Activated CD4-positive, alpha-beta memory T cell treated with anti-CD3 and anti-CD28 coated beads, Interleukin-2, amount 10 ng/mL, durations not matched to agents 7 days and 5 days (primary cell): Measurements from ENCODE around the gene OSBPL2. TPM values are rescaled to one million over a fixed set of nuclear protein-coding genes. Genes with fewer than 3 reads are reported as not detected.

Experiments used
- CTCF ChIA-PET: fragments of 350-600 bp; sonication (Branson Sonifier 250); formaldehyde crosslinking; loops from one replicate; lab custom pipeline; 2021; ENCODE audit warnings: antibody characterized with exemption, inconsistent platforms; lab: Charles Lee
- POLR2A ChIA-PET: fragments of 350-600 bp; sonication (Branson Sonifier 250); formaldehyde crosslinking; loops from one replicate; lab custom pipeline; 2021; ENCODE audit warnings: antibody characterized with exemption; lab: Charles Lee
- DNase-seq: peaks from one replicate; pipeline ENCODE4 v3.0.0-alpha.2; 2020
- H3K27ac Mint-ChIP-seq: one replicate; pipeline ENCODE4 v1.8.0; 2021; ENCODE audit warnings: mild to moderate bottlenecking, mixed read lengths
- H3K27me3 Mint-ChIP-seq: one replicate; pipeline ENCODE4 v1.8.0; 2021; ENCODE audit warnings: mixed read lengths
- H3K36me3 Mint-ChIP-seq: one replicate; pipeline ENCODE4 v1.8.0; 2021; ENCODE audit warnings: low read depth, mixed read lengths
- H3K4me1 Mint-ChIP-seq: one replicate; pipeline ENCODE4 v1.8.0; 2021; ENCODE audit warnings: mixed read lengths
- H3K4me3 Mint-ChIP-seq: one replicate; pipeline ENCODE4 v1.8.0; 2021; ENCODE audit warnings: mild to moderate bottlenecking, mixed read lengths
- H3K9me3 Mint-ChIP-seq: one replicate; pipeline ENCODE4 v1.8.0; 2021; ENCODE audit warnings: mixed read lengths
- total RNA-seq, 2 experiments: library from RNA; stranded (reverse); gene quantifications; one replicate each; pipeline ENCODE4 v1.2.3, GENCODE V29; 2021

OSBPL2 gene
- total RNA-seq, 2 experiments from 2014 or later = 40.3 to 40.6 TPM

DNA sequence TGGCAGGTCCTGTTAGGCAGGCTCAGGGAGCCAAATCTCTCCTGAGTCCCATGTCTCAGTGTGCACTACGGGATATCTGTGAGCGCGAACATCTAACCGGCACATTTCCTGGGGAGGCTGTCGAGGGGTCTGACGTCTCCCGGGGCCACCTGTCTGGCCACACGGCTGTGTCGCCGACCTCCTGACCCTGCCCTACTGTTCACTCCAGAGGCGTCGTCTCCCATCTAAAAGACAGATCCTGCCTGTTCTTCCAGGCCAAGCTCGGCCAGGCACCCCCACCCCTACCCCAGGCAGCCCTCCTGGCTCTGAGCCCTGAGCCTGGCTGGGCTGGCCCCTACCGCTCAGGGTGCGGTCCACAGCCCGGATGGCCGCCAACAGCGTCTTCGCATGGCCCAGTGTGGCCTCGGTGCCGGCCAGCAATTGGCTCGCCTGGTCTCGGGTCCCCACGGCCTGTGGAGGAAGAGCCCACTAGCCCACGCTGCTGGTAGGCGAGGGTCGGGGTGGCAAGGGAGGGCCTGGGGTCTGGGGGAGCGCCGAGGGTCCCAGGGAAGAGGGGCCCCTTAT is 81.1 kb downstream of the OSBPL2 start:
- POLR2A ChIA-PET = no interaction called here
- CTCF ChIA-PET = no interaction called here
- Mint-ChIP-seq H3K4me3 (no peak overlapping the region), H3K4me1 (no peaks in the 10 kb centered on the region), H3K27me3 (no peaks in the 10 kb centered on the region), H3K27ac (no peak overlapping the region), H3K36me3 (no peaks in the 10 kb centered on the region), H3K9me3 (no peaks in the 10 kb centered on the region)
- DNase-seq = no peak

DNA sequence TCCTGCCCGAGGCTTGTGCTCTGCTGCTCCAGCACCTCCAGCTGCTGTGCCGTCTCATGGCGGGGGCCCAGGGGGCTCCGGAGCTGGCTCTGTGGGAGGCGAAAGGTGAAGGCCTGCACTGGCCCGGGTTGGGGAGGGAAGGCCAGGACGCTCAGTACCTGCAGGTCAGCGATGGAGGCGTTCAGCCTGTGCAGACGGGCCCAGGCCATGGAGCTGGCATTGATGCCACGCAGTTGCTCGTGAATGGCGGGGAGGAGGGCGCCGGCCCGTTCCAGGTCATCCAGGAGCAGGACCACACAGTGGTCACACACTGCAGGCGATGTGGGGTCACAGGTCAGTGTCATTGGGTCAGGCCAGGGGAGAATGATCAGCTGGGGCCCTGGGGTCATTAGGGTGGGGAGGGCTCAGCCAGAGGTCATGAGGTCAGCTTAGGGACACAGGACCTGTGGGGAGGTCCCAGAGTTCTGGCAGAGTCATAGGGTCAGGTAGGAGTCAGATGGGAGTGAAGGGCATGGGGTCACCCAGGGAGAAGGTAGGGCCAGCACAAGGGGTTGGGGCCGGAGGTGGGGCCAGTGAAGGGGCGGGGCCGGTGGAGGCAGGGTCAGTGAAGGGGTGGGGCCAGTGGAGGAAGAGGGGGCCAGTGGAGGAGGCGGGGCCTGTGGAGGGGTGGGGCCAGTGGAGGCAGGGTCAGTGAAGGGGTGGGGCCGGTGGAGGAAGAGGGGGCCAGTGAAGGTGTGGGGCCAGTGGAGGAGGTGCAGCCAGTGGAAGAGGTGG is 82.4 kb downstream of the OSBPL2 start:
- Mint-ChIP-seq H3K9me3 (no peaks in the 10 kb centered on the region), H3K4me3 (no peak overlapping the region), H3K27ac (no peak overlapping the region), H3K27me3 (no peaks in the 10 kb centered on the region), H3K4me1 (no peaks in the 10 kb centered on the region), H3K36me3 (no peaks in the 10 kb centered on the region)
- POLR2A ChIA-PET = no interaction called here
- DNase-seq = no peak
- CTCF ChIA-PET = no interaction called here

DNA sequence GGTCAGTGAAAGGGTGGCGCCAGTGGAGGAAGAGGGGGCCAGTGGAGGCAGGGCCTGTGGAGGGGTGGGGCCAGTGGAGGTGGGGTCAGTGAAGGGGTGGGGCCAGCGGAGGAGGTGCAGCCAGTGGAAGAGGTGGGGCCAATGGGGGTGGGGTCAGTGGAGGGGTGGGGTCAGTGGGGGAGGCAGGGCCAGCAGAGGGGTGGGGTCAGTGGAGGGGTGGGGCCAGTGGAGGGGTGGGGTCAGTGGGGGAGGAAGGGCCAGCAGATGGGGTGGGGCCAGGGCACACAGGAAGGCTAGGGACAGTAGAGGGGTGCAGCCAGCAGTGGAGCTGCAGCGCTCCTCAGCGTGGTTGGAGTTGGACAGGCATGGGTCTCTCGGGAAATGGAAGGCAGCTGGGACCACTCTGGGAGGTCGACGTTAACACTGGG is 83.2 kb downstream of the OSBPL2 start:
- no peaks in the 10 kb centered on the region for H3K9me3 Mint-ChIP-seq
- H3K27ac Mint-ChIP-seq = no peak overlapping the region
- no peaks in the 10 kb centered on the region for H3K4me1 Mint-ChIP-seq
- no peaks in the 10 kb centered on the region for H3K27me3 Mint-ChIP-seq
- no peaks in the 10 kb centered on the region for H3K36me3 Mint-ChIP-seq
- POLR2A ChIA-PET = no interaction called here
- CTCF ChIA-PET = no interaction called here
- no peak for DNase-seq
- H3K4me3 Mint-ChIP-seq = no peak overlapping the region

DNA sequence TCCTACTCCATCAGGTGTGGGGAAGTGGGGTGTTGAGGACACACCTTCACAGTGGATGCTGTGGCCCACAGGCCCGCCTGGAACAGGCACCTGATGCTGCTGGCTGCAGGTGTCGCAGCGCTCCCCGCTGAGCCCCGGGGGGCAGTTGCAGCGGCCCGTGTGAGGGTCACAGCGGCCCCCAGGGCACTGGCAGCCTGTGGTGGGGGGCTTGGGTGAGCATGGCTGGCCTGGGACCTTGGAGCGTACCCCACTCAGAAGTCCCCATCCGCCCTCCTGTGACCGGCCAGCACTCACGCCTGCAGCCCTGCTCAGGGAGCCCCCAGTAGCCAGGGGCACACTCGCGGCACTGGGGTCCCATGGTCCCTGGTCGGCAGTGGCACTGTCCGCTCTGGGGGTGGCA is 83.7 kb downstream of the OSBPL2 start:
- H3K4me3 Mint-ChIP-seq = no peak overlapping the region
- H3K9me3 Mint-ChIP-seq = no peaks in the 10 kb centered on the region
- no peak for DNase-seq
- H3K36me3 Mint-ChIP-seq = no peaks in the 10 kb centered on the region
- CTCF ChIA-PET = no interaction called here
- POLR2A ChIA-PET = no interaction called here
- no peaks in the 10 kb centered on the region for H3K4me1 Mint-ChIP-seq
- H3K27me3 Mint-ChIP-seq = no peaks in the 10 kb centered on the region
- no peak overlapping the region for H3K27ac Mint-ChIP-seq

DNA sequence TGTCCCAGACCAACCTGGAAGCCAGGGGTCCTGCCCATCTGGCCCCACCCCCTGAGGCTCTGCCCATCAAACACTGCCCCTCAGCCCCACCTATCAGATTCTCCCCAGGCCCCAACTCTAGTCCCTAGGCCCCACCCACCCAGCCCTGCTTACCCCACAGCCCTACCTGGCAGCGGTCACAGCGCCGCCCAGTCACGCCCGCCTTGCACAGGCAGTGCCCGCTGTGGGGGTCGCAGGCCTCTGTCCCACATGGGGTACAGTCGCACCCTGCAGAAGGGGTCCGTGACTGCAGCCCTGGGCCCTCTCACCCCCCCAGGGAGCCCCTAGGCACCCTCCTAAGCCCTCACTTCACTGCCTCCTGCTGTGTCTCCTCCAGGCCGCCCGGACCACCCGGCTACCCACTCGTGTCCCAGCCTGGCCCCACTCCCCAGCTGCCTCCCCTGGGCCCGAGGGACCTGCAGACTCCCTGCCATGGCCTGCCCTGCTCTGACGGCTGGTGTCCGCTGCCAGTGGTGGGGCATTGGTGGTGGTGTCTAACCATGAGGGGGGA is 84.2 kb downstream of the OSBPL2 start:
- no peak overlapping the region for H3K27ac Mint-ChIP-seq
- no peaks in the 10 kb centered on the region for H3K4me1 Mint-ChIP-seq
- no peaks in the 10 kb centered on the region for H3K27me3 Mint-ChIP-seq
- CTCF ChIA-PET = no interaction called here
- H3K36me3 Mint-ChIP-seq = no peaks in the 10 kb centered on the region
- no peak for DNase-seq
- H3K9me3 Mint-ChIP-seq = no peaks in the 10 kb centered on the region
- H3K4me3 Mint-ChIP-seq = no peak overlapping the region
- POLR2A ChIA-PET = no interaction called here

DNA sequence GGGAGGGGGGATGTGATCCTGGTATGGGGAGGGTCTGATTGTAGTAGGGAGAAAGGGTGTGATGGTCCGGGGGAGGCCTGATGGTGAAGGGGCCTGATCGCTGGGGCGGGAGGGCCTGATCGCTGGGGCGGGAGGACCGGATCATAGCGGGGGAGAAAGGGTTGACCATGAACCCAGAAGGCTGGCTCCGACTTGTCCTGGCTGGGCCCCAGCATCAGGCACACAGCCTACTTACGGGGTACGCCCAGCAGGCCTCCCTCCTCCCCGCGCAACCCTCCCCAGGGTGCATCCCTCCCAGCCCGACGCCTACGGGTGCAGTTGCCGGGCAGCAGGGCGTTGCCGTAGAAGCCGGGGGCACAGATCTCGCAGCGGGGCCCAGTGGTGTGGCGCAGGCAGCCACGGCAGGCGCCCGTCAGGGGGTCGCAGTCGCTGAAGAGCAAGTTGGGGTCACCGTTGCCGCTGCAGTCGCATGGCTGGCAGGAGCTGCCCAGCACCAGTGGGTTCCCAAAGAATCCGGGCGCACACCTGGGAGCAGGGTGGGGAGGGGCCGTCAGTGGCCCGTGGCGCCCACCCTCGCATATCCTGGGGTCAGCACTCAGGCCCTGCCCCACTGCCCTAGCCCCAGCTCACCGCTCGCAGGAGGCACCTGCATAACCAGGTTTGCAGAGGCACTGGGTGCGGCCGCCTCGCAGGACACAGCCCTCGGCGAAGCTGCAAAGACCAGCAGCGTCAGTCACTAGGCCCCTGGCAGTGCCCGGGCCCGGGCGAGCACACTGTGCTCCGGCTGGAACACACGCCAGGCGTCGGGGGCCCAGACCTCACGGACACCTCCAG is 85.0 kb downstream of the OSBPL2 start:
- no peak overlapping the region for H3K4me3 Mint-ChIP-seq
- no peaks in the 10 kb centered on the region for H3K4me1 Mint-ChIP-seq
- no peak overlapping the region for H3K27ac Mint-ChIP-seq
- no peaks in the 10 kb centered on the region for H3K9me3 Mint-ChIP-seq
- H3K27me3 Mint-ChIP-seq = no peaks in the 10 kb centered on the region
- no peaks in the 10 kb centered on the region for H3K36me3 Mint-ChIP-seq
- ChIA-PET POLR2A (no interaction called here), CTCF (no interaction called here)
- DNase-seq = no peak

DNA sequence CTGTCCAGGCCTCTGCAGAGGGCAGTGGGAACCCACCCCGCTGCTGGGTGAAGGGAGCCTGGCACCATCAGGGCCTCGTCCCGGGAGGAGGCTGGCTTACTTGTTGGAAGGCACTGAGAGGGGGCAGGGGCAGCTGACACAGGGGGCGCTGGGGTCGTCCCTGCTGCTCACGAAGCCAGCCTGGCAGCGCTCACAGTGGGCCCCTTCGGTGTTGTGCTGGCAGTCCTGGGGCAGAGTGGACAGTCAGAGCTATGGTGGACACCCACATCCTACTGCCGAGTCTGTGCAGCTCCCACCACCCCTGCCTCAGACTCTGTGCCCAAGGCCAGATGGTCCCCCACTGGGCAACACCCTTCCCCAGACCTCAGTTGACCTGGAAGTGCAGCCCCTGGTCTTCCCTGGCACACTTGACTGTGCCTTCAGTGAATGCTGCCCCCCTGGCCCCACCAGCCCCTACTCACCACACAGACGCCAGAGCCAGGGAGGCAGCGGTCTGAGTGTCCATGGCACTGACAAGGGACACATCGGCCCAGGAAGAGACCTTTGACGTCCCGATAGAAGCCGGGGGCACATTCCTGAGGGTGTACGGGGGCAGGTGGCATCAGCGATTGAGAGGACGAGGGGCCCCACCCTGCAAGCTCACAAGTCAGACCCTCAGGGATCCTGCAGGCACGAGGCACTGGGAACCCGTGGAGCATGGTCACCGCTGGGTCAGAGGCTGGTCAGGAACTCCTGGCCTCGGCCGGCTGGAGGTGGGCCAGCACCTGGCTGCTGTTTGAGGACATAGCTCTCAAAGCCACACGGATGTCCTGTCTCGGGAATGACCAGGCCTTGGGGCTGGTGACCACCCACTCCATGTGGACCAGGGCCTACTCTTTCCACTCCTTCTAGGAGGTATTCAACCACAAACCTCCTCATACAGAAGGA is 85.9 kb downstream of the OSBPL2 start:
- Mint-ChIP-seq H3K4me3 (no peak overlapping the region), H3K27ac (no peak overlapping the region), H3K27me3 (no peaks in the 10 kb centered on the region), H3K4me1 (no peaks in the 10 kb centered on the region), H3K9me3 (no peaks in the 10 kb centered on the region), H3K36me3 (no peaks in the 10 kb centered on the region)
- DNase-seq = no peak
- POLR2A ChIA-PET = no interaction called here
- CTCF ChIA-PET = no interaction called here

DNA sequence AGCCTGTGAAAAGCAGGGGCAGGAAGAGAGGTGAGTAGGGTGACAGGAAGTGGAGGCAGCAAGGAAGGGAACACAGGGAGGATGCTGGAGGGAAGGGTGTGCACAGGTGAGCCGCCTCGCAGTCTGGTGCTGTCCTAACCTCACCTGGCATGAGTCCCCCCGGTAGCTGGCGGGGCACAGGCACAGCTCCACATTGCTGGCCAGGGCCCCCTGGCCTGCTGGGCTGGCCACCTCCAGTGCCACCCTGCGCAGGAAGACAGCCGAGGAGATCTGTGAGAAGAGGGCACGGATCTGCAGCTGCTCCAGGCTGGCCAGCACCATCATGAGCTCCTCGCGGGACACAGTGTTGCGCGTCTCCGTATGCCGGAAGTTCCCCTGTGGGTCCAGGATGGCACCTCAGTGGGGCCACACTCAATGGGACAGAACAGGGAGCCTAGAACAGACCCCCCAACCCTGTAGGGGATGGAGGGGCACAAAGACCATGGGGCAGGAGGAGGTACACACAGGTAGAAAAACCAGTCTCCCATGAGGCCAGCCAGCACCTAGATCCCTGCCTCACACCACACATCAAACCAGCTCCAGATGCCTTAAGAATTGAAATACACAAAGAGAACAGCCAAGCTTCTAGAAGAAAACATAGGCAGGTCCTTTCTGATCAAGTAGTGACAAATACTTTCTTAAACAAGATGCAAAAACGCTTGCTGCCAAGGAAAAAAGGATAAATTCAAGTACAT is 87.0 kb downstream of the OSBPL2 start:
- Mint-ChIP-seq H3K27me3 (no peaks in the 10 kb centered on the region), H3K4me3 (no peak overlapping the region), H3K9me3 (no peaks in the 10 kb centered on the region), H3K4me1 (no peaks in the 10 kb centered on the region), H3K27ac (no peak overlapping the region), H3K36me3 (no peaks in the 10 kb centered on the region)
- CTCF ChIA-PET = no interaction called here
- POLR2A ChIA-PET = no interaction called here
- DNase-seq = no peak

DNA sequence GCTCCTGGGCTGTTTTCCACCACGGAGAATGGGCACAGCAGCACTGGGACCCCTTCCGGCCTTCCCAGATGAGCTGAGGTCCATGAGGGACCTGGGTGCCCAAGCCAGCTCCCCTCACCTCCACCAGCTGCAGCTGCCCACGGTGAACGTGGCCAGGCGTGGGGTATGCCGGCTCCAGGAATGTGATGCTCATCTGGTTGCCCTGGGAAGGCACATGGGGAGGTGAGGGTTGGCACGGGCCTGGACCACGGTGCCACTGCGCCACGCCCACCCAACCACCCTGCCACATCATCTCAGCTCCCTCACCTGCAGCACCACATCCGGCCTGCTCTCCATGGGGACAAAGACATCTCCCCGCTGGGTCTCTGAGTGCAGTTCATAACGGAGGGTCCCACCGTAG is 88.2 kb downstream of the OSBPL2 start:
- no peak overlapping the region for H3K4me3 Mint-ChIP-seq
- H3K36me3 Mint-ChIP-seq = no peaks in the 10 kb centered on the region
- H3K9me3 Mint-ChIP-seq = no peaks in the 10 kb centered on the region
- H3K27ac Mint-ChIP-seq = no peak overlapping the region
- H3K27me3 Mint-ChIP-seq = no peaks in the 10 kb centered on the region
- ChIA-PET CTCF (no interaction called here), POLR2A (no interaction called here)
- DNase-seq = no peak
- H3K4me1 Mint-ChIP-seq = no peaks in the 10 kb centered on the region

DNA sequence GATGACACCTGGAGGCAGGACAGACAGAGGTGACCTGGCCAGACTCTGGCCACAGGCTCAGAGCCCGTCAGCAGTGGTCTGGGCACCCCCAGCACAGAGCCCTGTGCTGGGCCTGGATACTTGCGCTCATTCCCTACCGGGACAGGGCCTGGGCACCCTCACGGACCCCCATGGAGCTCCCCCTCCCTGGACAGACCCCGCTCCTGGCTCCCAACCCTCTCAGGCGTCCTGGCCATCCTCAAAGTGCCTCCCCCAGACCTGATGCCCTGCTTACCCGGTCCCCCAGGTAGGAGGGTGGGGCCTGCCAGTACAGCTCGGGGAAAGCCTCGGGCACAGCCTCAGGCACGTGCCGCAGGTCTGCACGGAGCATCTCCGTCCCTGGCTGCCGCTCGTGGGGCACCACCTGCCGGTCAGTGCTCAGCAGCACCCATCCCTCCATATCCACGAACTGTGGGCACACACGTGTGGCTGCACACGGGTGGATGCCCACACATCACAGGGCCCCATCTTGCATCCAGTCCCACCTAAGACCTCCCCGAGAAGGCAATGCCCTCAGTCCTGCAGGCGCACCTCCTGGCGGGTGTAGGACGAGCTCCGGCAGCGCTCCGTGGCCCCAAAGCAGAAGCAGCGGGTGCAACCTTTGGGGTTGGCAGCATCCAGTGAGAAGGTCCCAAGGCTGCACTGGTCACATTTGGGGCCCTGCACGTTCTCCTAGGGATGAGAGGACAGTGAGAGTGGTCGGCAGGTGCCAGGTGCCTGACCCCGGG is 88.8 kb downstream of the OSBPL2 start:
- H3K27ac Mint-ChIP-seq = no peak overlapping the region
- ChIA-PET POLR2A (no interaction called here), CTCF (no interaction called here)
- no peaks in the 10 kb centered on the region for H3K36me3 Mint-ChIP-seq
- H3K27me3 Mint-ChIP-seq = no peaks in the 10 kb centered on the region
- DNase-seq = no peak
- H3K4me3 Mint-ChIP-seq = no peak overlapping the region
- H3K4me1 Mint-ChIP-seq = no peaks in the 10 kb centered on the region
- no peaks in the 10 kb centered on the region for H3K9me3 Mint-ChIP-seq

DNA sequence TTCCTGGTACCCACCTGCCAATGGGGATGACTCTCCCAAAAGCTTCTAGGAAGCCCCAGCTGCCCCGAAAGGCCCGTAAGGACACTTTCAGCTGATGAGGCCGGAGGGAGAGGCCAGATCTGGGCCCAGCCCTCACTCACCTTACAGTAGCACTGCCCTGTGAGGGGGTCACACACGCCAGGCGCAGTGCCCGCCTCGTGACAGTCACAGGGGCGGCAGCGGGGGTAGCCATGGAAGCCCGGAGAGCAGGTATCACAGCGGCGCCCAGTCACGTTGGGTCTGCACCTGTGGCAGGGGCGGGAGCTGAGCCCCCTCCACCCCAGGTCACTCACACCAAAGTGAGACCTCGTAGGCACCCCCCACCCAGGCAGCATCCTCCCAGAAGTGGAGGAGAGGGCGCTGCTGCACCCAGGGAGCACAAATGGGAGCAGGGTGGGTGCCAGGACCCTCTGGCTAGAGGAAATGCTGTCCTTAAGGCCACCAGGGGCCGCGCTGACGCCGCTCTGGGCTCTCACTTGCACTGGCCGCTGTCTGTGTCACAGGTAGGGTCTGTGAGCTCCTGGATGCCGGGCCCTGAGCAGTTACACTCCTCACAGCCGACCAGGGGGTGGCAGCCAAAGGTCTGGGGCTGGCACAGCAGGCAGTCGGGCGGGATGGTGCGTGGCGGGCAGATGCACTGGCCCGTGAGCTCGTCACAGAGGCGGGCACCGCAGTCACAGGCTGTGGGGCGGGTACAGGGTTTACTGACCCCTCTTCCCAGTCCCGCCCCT is 89.6 kb downstream of the OSBPL2 start:
- Mint-ChIP-seq H3K9me3 (no peaks in the 10 kb centered on the region), H3K4me3 (no peak overlapping the region), H3K27me3 (no peaks in the 10 kb centered on the region), H3K4me1 (no peaks in the 10 kb centered on the region), H3K36me3 (no peaks in the 10 kb centered on the region), H3K27ac (no peak overlapping the region)
- POLR2A ChIA-PET = no interaction called here
- DNase-seq = no peak
- CTCF ChIA-PET = no interaction called here
